Measurements from ENCODE around the gene ZNF358.

Gene ZNF358

DNA sequence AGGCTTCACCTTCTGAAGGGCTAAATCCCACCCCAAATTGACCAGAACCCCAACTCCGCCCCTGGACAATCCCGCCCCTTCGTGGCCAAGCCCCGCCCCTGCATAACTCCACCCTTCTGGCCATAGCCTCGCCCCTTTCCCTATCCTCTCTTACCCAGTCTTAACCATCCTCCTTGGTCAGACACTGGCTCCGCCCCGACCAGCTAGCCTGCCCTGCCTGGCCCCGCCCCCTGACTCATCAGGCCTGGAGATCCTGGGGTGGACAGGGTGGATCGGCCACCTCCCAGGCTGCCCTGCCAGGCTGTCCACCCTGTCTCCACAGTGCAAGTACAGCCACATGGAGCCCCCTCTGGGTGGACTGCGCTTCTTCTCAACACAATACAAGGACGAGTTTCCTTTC lies 8.0 kb upstream of the ZNF358 start:
- peak; percentile 85 for DNase-seq (ENCODE audit: low spot score)
- POLR2A ChIA-PET (ENCODE audit: low non-redundant PET): no interaction called here
- TF ChIP-seq, protein P1, sequence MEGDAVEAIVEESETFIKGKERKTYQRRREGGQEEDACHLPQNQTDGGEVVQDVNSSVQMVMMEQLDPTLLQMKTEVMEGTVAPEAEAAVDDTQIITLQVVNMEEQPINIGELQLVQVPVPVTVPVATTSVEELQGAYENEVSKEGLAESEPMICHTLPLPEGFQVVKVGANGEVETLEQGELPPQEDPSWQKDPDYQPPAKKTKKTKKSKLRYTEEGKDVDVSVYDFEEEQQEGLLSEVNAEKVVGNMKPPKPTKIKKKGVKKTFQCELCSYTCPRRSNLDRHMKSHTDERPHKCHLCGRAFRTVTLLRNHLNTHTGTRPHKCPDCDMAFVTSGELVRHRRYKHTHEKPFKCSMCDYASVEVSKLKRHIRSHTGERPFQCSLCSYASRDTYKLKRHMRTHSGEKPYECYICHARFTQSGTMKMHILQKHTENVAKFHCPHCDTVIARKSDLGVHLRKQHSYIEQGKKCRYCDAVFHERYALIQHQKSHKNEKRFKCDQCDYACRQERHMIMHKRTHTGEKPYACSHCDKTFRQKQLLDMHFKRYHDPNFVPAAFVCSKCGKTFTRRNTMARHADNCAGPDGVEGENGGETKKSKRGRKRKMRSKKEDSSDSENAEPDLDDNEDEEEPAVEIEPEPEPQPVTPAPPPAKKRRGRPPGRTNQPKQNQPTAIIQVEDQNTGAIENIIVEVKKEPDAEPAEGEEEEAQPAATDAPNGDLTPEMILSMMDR (conservative IDR thresholded peaks at IDR 0.05; ENCODE audit: low read depth): no peak
- CTCF ChIA-PET: no interaction called here
- peak overlapping the region; percentile 71 for H3K27ac ChIP-seq

DNA sequence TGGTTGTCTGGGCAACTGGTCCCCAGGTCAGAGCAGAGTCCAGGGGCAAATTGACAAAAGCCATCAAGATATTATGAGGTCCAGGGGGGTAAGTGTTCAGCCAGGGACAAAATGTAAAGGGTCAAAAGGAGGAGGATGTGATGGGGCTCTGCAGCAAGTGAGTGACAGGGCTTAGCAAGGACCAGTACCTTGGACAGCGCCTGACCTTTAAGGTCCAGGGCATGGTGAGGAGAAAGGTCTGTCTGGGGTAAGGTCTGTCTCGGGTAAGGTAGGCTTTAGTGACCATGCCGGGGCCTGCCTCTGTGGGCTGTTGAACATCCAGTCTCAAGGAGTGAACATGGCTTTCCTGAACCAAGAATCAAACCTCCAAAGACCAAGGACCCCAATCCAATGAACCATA lies 6.3 kb upstream of the ZNF358 start:
- ChIA-PET CTCF (no interaction called here), POLR2A (ENCODE audit: low non-redundant PET) (no interaction called here)
- TF ChIP-seq, protein P1 (conservative IDR thresholded peaks at IDR 0.05; ENCODE audit: low read depth): no peak
- no peak for DNase-seq (ENCODE audit: low spot score)
- H3K27ac ChIP-seq: no peak overlapping the region

DNA sequence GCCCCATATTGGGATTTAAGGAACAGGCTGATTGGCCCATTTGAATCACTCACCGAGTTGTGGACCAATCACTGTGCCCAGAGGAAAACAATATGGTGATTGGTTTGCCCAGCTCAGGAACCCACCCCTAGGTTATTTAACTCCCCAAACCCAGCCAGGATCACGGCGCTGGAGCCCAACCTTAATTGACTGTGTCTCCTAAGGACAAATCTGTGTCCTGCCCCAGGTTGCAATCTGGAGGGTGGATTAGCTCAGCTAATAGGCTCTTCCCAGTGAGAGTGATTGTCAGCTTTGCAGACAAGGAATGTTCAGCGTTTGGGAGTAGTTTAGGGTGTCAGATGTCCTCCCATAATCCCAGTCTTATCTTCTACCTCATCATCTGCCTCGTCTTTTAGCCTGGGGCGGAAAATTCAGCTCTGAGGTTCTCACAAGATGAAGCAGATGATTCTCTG lies 3.5 kb upstream of the ZNF358 start:
- POLR2A ChIA-PET (ENCODE audit: low non-redundant PET): no interaction called here
- H3K27ac ChIP-seq: no peak overlapping the region
- TF ChIP-seq, protein P1 (conservative IDR thresholded peaks at IDR 0.05; ENCODE audit: low read depth): no peak
- DNase-seq (ENCODE audit: low spot score): no peak
- CTCF ChIA-PET: no interaction called here

DNA sequence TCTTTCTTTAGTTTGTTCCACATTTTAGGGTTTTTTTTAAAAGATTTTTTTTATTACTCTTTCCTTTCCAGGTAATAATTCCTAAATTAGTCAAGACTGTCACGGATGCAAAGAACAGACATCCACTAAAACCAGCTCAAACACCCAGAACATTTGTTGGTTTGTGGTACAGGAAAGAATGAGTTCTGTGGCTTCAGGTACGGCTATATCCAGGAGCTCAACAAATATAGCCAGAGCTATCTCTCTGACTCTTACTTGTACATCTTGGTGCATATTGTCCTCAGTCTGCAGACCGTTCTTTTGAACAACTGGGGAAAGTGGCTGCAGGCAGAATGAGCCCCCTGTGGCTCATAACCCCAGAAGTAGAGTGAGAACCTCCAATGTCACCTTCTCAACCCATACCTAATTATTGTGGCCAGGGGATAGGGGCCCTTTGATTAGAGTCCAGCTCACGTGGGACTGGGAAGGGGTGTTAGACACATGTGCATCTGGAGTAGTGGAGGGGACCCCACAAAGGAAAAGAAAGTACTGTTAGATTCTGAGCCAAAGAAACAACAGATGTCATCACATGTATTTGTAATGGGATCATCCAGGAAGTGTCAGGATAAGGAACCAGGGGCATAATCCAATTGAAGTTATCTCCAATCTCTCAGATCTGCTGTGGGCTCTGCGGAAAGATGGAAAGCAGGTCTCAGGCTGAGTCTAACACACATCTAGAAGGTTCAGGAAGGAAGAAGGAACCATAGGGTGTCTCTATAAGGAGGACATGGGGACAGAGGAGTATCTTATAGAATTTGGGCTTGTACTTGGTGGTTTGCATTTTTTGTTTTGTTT lies 1.9 kb upstream of the ZNF358 start:
- TF ChIP-seq, protein P1 (conservative IDR thresholded peaks at IDR 0.05; ENCODE audit: low read depth): no peak
- POLR2A ChIA-PET (ENCODE audit: low non-redundant PET): no interaction called here
- CTCF ChIA-PET: interaction anchor here (0.7 kb wide), 2 partner anchors 150 to 175 kb away, joined by 3 to 4 read pairs; no protein-coding TSS in a partner anchor
- DNase-seq (ENCODE audit: low spot score): no peak
- no peak overlapping the region for H3K27ac ChIP-seq

DNA sequence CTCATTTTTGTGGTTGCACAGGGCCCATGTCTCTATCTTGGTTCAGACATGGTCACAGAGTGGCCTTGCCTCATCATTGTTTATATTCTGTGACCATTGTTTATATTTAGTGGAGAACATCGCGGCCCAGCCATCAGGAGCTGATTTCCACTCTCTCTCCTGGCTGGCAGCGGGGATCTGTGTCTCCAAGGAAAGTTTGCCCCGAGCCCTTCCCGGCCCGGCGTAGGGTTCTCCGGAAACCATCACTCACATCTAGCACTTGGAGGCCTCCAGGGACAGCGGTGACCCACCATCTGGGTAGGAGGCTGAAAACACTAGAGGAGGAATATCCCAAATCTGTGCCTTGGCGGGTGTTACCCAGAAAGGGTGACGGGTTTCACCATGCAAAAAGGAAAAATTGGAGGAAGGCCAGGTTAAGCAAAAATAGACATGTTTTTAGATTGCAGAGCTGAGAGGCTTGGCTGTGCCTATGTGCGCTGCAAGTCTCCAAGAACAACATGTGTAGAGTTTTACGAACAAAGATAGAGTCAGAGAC lies 726 bp upstream of the ZNF358 start:
- TF ChIP-seq, protein P1 (conservative IDR thresholded peaks at IDR 0.05; ENCODE audit: low read depth): no peak
- POLR2A ChIA-PET (ENCODE audit: low non-redundant PET): no interaction called here
- DNase-seq (ENCODE audit: low spot score): no peak
- CTCF ChIA-PET: no interaction called here
- peak overlapping the region; percentile 78 for H3K27ac ChIP-seq

DNA sequence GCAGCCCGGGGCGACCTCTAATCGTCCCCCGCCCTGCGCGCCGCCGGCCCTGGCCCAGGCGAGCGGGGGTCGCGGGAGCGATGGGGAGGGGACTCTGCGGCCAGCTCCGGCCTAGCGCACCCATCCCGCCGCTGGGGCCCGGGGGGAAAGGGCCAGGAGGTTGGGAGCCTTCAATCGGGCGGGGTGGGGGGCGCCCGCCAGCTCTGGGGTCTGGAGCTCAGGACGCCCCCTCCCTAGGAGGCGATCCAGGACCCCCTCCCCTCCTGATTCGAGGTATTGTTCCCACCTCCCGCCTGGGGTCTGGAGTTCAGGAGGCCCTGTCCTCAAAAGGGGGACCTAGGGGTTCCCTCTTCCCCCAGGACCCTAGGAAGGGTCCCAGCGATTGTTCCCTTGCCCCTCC lies 430 bp downstream of the ZNF358 start:
- no peak for DNase-seq (ENCODE audit: low spot score)
- ChIA-PET POLR2A (ENCODE audit: low non-redundant PET) (interaction anchor here (0.5 kb wide), 1 partner anchor 133 kb away, joined by 3 read pairs; no protein-coding TSS in a partner anchor), CTCF (no interaction called here)
- TF ChIP-seq, protein P1 (conservative IDR thresholded peaks at IDR 0.05; ENCODE audit: low read depth): no peak
- H3K27ac ChIP-seq: peak overlapping the region; percentile 78
